Myocyte (in vitro differentiated cells): Measurements from ENCODE around the gene RCAN1. TPM values are rescaled to one million over a fixed set of nuclear protein-coding genes. Genes with fewer than 3 reads are reported as not detected.
"Not testable (repeated sequence)": the region's sequence is repeated elsewhere in the genome, so short reads cannot be mapped to it uniquely, and the experiment has no call there.

Experiments
- DNase-seq: peaks from one replicate; pipeline ENCODE4 v3.0.0-alpha.2; 2012; ENCODE audit warnings: low read depth
- total RNA-seq: library from RNA; depleted of rRNA; stranded (reverse); fragments of >200 nt; gene quantifications from 2 replicates; pipeline ENCODE4 v1.2.3, GENCODE V29; 2014

The RCAN1 gene
- total RNA-seq, 1 donor from 2014 or later: 40.2 TPM

GRCh38 chr21:34519016-34519415 lies 95.9 kb downstream of the RCAN1 start:
- no peak for DNase-seq

GRCh38 chr21:34518301-34518700 lies 96.6 kb downstream of the RCAN1 start:
- no peak for DNase-seq

- DNase-seq: no peak
Observed at GRCh38 chr21:34517491-34518245, 97.2 kb downstream of the RCAN1 start.

GRCh38 chr21:34517039-34517438 lies 97.9 kb downstream of the RCAN1 start:
- no peak for DNase-seq

- no peak for DNase-seq
Observed at GRCh38 chr21:34514576-34515115, 100.3 kb downstream of the RCAN1 start.

GRCh38 chr21:34513129-34513675 lies 101.7 kb downstream of the RCAN1 start:
- no peak for DNase-seq

- DNase-seq: no peak
Observed at GRCh38 chr21:34511787-34512455, 103.0 kb downstream of the RCAN1 start, which contains the start of gene KCNE1. Gene KCNE1 (minus strand): TSS chr21:34512210. CDS start chr21:34449634, 62,576 bp downstream.

- DNase-seq: peak; percentile 57
Observed at GRCh38 chr21:34511181-34511580, 103.7 kb downstream of the RCAN1 start.

GRCh38 chr21:34510148-34511142 lies 104.5 kb downstream of the RCAN1 start:
- peak; percentile 58 for DNase-seq

GRCh38 chr21:34509151-34509550 lies 105.8 kb downstream of the RCAN1 start:
- no peak for DNase-seq

- DNase-seq: no peak
Observed at GRCh38 chr21:34504595-34504994, 110.3 kb downstream of the RCAN1 start.

- DNase-seq: no peak
Observed at GRCh38 chr21:34502480-34503106, 112.3 kb downstream of the RCAN1 start.

GRCh38 chr21:34501716-34502115 lies 113.2 kb downstream of the RCAN1 start:
- DNase-seq: no peak

- DNase-seq: no peak
Observed at GRCh38 chr21:34500191-34500590, 114.7 kb downstream of the RCAN1 start.

GRCh38 chr21:34499116-34499515 lies 115.8 kb downstream of the RCAN1 start:
- no peak for DNase-seq

- DNase-seq: peak; percentile 25
Observed at GRCh38 chr21:34498623-34499022, 116.3 kb downstream of the RCAN1 start.

- not testable (repeated sequence) for DNase-seq
Observed at GRCh38 chr21:34483854-34484253, 131.1 kb downstream of the RCAN1 start.

- not testable (repeated sequence) for DNase-seq
Observed at GRCh38 chr21:34483435-34483834, 131.5 kb downstream of the RCAN1 start.

- DNase-seq: not testable (repeated sequence)
Observed at GRCh38 chr21:34467333-34467732, 147.6 kb downstream of the RCAN1 start.
